ENCODE measurements around the gene CMTM5. TPM values are rescaled to one million over a fixed set of nuclear protein-coding genes. Genes with fewer than 3 reads are reported as not detected.

Gene CMTM5
- total RNA-seq, 1 donor from 2014 or later: not detected

DNA sequence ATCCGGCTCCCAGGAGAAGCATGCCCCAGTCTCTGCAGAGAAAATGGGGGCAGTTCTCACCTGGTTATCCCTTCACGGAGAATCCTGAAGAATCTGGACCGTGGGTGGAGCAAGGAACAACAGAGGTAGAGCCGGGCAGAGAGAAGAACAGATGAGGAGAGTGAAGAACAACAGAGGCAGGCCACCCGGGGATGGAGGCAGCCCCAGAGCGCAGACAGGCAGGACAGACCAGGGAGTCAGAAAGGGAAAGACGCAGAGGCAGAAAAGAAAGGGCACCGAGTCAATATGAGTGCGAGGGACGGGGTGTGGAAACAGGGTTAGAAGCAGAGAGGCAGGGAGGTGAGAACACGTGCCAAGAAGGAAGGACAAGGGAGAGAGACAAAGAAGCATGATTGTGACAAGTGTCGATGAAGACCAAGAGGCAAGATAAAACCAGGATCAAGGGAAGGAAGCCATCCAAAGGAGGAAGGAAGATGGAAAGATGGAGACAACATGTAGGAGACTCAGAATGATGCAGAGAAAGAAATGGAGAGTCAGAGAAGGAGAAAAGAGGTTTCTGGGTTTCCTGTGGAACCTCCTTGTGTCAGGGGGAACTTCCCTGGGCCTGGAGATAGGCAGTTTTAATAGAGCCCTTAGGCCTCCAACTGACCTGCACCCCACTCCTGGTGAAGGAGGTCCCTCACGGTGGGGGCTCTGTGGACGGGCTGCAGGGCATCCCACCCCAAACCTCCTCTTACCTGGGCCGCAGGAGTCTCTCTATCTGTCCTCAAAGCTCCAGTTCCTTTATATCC lies 30.9 kb downstream of the CMTM5 start, which contains the start of gene MYH6:
Gene MYH6 (minus strand): TSS at position 758 of the 791 bp plus-strand sequence. CDS start 1,050 bp downstream, outside the sequence.
- H3K4me3 ChIP-seq (ENCODE audit: low read depth, low read length): no peak within 1 kb of the TSS
- TF ChIP-seq, protein P1, sequence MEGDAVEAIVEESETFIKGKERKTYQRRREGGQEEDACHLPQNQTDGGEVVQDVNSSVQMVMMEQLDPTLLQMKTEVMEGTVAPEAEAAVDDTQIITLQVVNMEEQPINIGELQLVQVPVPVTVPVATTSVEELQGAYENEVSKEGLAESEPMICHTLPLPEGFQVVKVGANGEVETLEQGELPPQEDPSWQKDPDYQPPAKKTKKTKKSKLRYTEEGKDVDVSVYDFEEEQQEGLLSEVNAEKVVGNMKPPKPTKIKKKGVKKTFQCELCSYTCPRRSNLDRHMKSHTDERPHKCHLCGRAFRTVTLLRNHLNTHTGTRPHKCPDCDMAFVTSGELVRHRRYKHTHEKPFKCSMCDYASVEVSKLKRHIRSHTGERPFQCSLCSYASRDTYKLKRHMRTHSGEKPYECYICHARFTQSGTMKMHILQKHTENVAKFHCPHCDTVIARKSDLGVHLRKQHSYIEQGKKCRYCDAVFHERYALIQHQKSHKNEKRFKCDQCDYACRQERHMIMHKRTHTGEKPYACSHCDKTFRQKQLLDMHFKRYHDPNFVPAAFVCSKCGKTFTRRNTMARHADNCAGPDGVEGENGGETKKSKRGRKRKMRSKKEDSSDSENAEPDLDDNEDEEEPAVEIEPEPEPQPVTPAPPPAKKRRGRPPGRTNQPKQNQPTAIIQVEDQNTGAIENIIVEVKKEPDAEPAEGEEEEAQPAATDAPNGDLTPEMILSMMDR (conservative IDR thresholded peaks at IDR 0.05; ENCODE audit: low read depth, low read length): no peak
- no peak for DNase-seq (ENCODE audit: low read depth)

DNA sequence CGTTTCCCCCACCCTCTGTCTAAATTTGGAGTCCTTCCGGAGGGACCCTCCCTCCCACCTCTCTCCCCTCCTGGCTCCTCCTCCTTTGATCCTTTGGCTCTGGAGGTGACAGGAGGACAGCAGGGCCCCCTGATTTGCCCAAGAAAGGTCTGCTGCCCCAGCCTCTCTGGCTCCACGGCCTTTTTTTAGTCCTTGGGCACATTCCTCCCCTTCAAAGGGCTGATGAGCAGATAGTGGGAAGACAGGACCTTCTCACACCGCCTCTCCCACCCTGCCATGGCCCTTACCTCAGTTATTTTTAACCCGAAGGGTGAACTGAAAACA lies 31.4 kb downstream of the CMTM5 start:
- DNase-seq (ENCODE audit: low read depth): no peak
- H3K4me3 ChIP-seq (ENCODE audit: low read depth, low read length): no peak overlapping the region
- TF ChIP-seq, protein P1 (conservative IDR thresholded peaks at IDR 0.05; ENCODE audit: low read depth, low read length): no peak

DNA sequence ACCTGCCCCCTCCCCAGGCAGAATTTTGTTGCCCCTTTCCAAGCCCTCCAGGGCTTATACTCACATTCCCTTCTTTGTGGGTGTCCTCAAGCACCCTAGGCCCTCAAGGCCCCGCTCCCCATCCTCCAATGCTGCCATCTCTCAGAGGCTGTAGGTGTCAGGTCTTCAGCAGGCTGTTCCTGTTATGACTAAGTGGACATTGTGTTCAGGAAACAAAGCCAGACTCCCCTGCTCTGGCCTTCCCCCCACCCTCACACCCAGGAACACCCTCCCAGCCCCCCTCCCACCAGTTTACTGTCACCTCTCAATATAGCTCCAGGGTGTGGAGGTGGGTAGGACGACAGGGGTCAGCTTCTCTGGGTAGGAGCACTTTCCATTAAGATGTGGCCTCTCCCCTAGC lies 32.6 kb downstream of the CMTM5 start:
- H3K4me3 ChIP-seq (ENCODE audit: low read depth, low read length): no peak overlapping the region
- TF ChIP-seq, protein P1 (conservative IDR thresholded peaks at IDR 0.05; ENCODE audit: low read depth, low read length): no peak
- no peak for DNase-seq (ENCODE audit: low read depth)

DNA sequence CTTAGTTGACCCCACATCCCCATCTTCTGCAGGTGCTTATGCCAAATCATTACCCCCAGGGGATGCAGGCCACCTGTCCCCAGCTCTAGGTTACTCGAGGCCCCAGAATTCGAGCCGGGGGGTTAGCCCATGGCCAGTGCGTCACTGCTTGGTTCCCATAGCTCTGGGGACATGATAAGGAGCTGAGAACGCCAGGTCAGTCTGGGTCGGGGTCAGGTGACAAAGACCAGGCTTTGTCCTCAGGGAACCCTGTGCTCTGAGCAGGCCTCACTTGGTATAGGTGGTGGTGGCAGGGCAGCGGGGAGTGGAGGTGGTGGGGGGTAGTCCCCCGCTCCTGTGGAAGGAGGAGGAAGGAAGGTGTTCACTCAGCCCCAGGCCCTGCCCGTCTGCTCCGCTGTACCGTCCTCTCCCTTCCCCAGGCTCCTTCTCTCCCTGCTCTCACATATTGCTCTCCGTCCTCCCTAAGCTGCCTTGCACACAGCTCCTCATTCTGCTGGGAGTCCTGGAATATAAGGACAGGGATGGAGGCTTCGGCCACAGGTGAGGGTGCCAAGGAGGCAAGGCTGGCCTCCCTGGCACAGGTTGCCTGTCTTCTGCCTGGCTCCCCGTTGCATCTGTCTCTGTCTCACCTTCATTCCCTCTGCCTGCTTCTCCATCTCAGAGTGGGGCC lies 33.3 kb downstream of the CMTM5 start:
- no peak for DNase-seq (ENCODE audit: low read depth)
- TF ChIP-seq, protein P1 (conservative IDR thresholded peaks at IDR 0.05; ENCODE audit: low read depth, low read length): no peak
- no peak overlapping the region for H3K4me3 ChIP-seq (ENCODE audit: low read depth, low read length)

DNA sequence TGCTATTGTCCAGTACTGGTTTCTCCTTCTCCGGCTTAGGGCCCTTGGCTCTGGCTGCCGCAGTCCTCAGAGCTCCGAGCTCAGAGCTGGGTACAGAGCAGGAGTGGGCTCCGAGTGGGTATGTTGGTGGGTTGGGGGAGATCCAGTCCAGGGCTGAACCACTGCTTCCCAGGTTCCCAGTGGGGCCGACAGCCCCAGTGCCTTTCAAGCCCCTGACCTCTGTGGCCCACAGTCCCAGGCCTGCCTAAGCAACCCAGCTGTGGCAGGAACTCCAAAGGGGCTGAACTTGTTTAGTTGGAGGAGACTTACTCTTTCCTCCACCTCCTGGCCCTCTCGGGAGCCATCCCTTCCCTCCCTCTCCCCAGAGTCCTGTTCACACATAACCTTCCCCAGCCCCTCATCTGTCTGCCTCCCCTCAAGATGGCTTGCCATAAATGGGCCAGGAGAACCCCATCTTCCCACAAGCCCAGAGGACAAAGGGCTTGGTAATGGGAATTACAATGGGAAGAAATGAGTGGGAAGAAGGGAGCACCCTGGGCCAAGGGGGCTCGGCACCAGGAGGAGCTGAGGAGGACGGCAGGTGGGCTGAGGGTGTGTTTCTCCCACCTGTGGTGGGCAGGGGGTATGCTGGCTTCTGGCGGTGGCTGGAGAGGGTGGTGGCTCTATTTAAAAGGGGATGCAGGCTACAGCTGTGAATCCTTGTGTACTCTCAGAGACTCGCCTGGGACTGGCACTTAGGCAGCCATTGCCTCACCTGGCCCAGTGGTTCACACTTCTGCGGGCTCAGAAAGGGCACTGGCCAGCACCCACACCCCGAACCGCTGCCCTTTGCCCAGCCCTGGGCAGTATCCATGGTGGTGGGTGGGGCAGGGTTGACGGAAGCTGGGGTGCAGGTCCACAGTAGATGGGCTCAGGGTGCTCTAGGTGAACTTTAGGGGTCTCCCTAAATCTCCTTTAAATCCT lies 35.0 kb downstream of the CMTM5 start:
- H3K4me3 ChIP-seq (ENCODE audit: low read depth, low read length): no peak overlapping the region
- no peak for DNase-seq (ENCODE audit: low read depth)
- TF ChIP-seq, protein P1 (conservative IDR thresholded peaks at IDR 0.05; ENCODE audit: low read depth, low read length): no peak

DNA sequence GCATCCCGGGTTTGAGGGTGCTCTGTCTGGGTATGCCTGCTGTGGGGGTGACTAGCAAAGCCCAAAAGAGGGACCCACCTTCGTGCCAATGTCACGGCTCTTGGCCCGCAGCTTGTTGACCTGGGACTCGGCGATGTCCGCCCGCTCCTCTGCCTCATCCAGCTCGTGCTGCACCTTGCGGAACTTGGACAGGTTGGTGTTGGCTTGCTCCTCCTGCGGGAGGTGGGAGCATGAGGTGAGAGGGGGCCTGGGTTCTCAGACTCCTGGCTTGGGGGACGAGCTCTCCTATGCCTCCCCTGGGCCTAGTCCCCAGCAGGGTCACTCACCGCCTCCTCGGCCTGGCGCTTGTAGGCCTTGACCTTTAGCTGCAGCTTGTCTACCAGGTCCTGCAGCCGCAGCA lies 36.8 kb downstream of the CMTM5 start:
- DNase-seq (ENCODE audit: low read depth): no peak
- TF ChIP-seq, protein P1 (conservative IDR thresholded peaks at IDR 0.05; ENCODE audit: low read depth, low read length): no peak
- no peak overlapping the region for H3K4me3 ChIP-seq (ENCODE audit: low read depth, low read length)
